Erythroblast (primary cell): Measurements from ENCODE around the gene CGB1.
"Not testable (repeated sequence)": the region's sequence is repeated elsewhere in the genome, so short reads cannot be mapped to it uniquely, and the experiment has no call there.

ENCODE experiments used
- GATA1 ChIP-seq: IDR thresholded peaks from 2 replicates; pipeline ENCODE4 v1.6.1; 2011; ENCODE audit warnings: low read depth, mild to moderate bottlenecking, control low read depth, low read length, moderate library complexity
- POLR2A ChIP-seq: IDR thresholded peaks from 2 replicates; pipeline ENCODE4 v1.6.1; 2011; ENCODE audit warnings: mild to moderate bottlenecking, low read length

GRCh38 chr19:49025599-49025998 lies 11.1 kb downstream of the CGB1 start:
- TF ChIP-seq POLR2A, GATA1: not testable (repeated sequence)
